ENCODE results near the gene ZNF710.
"Not testable (repeated sequence)": the region's sequence is repeated elsewhere in the genome, so short reads cannot be mapped to it uniquely, and the experiment has no call there.

ZNF710 gene

GRCh38 chr15:90062973-90063769, 62.0 kb downstream of the ZNF710 start:
- no peak for DNase-seq

GRCh38 chr15:90063770-90064247, 62.7 kb downstream of the ZNF710 start:
- DNase-seq = peak; percentile 62 to 64

- peak in 1 of 2 donors; percentile 44 for DNase-seq
Measured at GRCh38 chr15:90064911-90065681, 64.0 kb downstream of the ZNF710 start.

GRCh38 chr15:90065682-90066049, 64.5 kb downstream of the ZNF710 start:
- DNase-seq = no peak

- no peak for DNase-seq
Measured at GRCh38 chr15:90067181-90067952, 66.2 kb downstream of the ZNF710 start.

GRCh38 chr15:90067953-90068606, 67.0 kb downstream of the ZNF710 start:
- DNase-seq = no peak

GRCh38 chr15:90070623-90071022, 69.5 kb downstream of the ZNF710 start:
- DNase-seq = not testable (repeated sequence)

- peak in 1 of 2 donors; percentile 72 for DNase-seq
Measured at GRCh38 chr15:90071220-90071807, 70.2 kb downstream of the ZNF710 start.

GRCh38 chr15:90072978-90073640, 72.0 kb downstream of the ZNF710 start:
- no peak for DNase-seq

GRCh38 chr15:90074023-90074422, 72.9 kb downstream of the ZNF710 start:
- no peak for DNase-seq

- no peak for DNase-seq
Measured at GRCh38 chr15:90074916-90075315, 73.8 kb downstream of the ZNF710 start.

- DNase-seq = no peak
Measured at GRCh38 chr15:90075420-90076289, 74.5 kb downstream of the ZNF710 start.

GRCh38 chr15:90076716-90077115, 75.6 kb downstream of the ZNF710 start:
- DNase-seq = no peak

- DNase-seq = no peak
Measured at GRCh38 chr15:90078965-90079364, 77.8 kb downstream of the ZNF710 start.

- no peak for DNase-seq
Measured at GRCh38 chr15:90079619-90080457, 78.7 kb downstream of the ZNF710 start.

- no peak for DNase-seq
Measured at GRCh38 chr15:90080458-90080755, 79.3 kb downstream of the ZNF710 start.

GRCh38 chr15:90080818-90081393, 79.8 kb downstream of the ZNF710 start:
- DNase-seq = no peak

- DNase-seq = peak in 1 of 2 donors; percentile 34
Measured at GRCh38 chr15:90082140-90082715, 81.1 kb downstream of the ZNF710 start.

GRCh38 chr15:90083419-90083818, 82.3 kb downstream of the ZNF710 start:
- DNase-seq = no peak
